Gastrocnemius medialis (tissue), 4 donors: ENCODE measurements around the gene TTLL5.

Experiments used
- CTCF ChIP-seq, 5 experiments: fragments of 450-650 bp in 3 of 5; fragments of 200-600 bp in 2 of 5; sonication (generic) in 2 of 5; IDR thresholded peaks in 4 of 5; conservative IDR thresholded peaks in 1 of 5; 1 replicate in 4 of 5; 2 replicates in 1 of 5; pipeline ENCODE4 v1.5.1; 2016 to 2019; ENCODE audit warnings: antibody characterized with exemption in 5 of 5, mild to moderate bottlenecking in 3 of 5, moderate library complexity in 3 of 5
- POLR2A ChIP-seq, 2 donors: fragments of 450-650 bp; IDR thresholded peaks; one replicate each; pipeline ENCODE4 v1.6.1; 2017; ENCODE audit warnings: antibody characterized with exemption in 2 of 2, mild to moderate bottlenecking in 2 of 2, moderate library complexity in 2 of 2

- TF ChIP-seq CTCF (IDR thresholded peaks at IDR 0.05 in 4 of 5, conservative IDR thresholded peaks at IDR 0.05 in 1 of 5) (no peak), POLR2A (IDR thresholded peaks at IDR 0.05) (no peak)
Observed at GRCh38 chr14:75976826-75977581, 316.0 kb downstream of the TTLL5 start.
